Suprapubic skin (tissue), 4 donors: ENCODE measurements around the gene RPL19. TPM values are rescaled to one million over a fixed set of nuclear protein-coding genes. Genes with fewer than 3 reads are reported as not detected.

Source experiments
- DNase-seq, 2 donors: peaks; one replicate each; pipeline ENCODE4 v3.0.0-alpha.2; 2019; ENCODE audit warnings: low spot score in 2 of 2
- H3K27ac ChIP-seq: fragments of 200-600 bp; sonication (generic); one replicate; pipeline ENCODE4 v1.5.1; 2019
- H3K27me3 ChIP-seq: fragments of 200-600 bp; sonication (generic); one replicate; pipeline ENCODE4 v1.5.1; 2019
- H3K36me3 ChIP-seq: fragments of 200-600 bp; sonication (generic); one replicate; pipeline ENCODE4 v1.5.1; 2019
- H3K4me1 ChIP-seq: fragments of 200-600 bp; sonication (generic); one replicate; pipeline ENCODE4 v1.5.1; 2019
- H3K4me3 ChIP-seq: fragments of 200-600 bp; sonication (generic); one replicate; pipeline ENCODE4 v1.5.1; 2019; ENCODE audit warnings: mild to moderate bottlenecking
- H3K9me3 ChIP-seq: fragments of 200-600 bp; sonication (generic); one replicate; pipeline ENCODE4 v1.5.1; 2019
- CTCF ChIP-seq, 2 donors: fragments of 200-600 bp in 1 of 2; fragments of 450-650 bp in 1 of 2; sonication (generic) in 1 of 2; IDR thresholded peaks; one replicate each; pipeline ENCODE4 v1.5.1; 2016 to 2019; ENCODE audit warnings: antibody characterized with exemption in 2 of 2, mild to moderate bottlenecking in 1 of 2, moderate library complexity in 1 of 2
- EP300 ChIP-seq: sonication (generic); formaldehyde crosslinking; IDR thresholded peaks from one replicate; pipeline ENCODE4 v1.6.1; 2017; ENCODE audit warnings: antibody characterized with exemption
- POLR2A ChIP-seq, 2 donors: fragments of 450-650 bp; IDR thresholded peaks; one replicate each; pipeline ENCODE4 v1.6.1; 2017; ENCODE audit warnings: antibody characterized with exemption in 2 of 2, mild to moderate bottlenecking in 2 of 2, moderate library complexity in 2 of 2
- POLR2AphosphoS5 ChIP-seq, 3 donors: sonication (generic); formaldehyde crosslinking; IDR thresholded peaks; one replicate each; pipeline ENCODE4 v1.6.1; 2017; ENCODE audit warnings: antibody characterized with exemption in 3 of 3
- WGBS: methylation state at CpG from one replicate; pipeline ENCODE4 v1.1.5; 2018; 5-methylcytosine and 5-hydroxymethylcytosine counted together
- total RNA-seq, 4 donors: library from RNA; depleted of rRNA; stranded (reverse); fragments of >200 nt; gene quantifications; one replicate each; pipeline ENCODE4 v1.1.0, GENCODE V29; 2016

The RPL19 gene
- total RNA-seq, 4 donors from 2014 or later = 2,327 to 3,514 (median 3,192) TPM

GRCh38 chr17:39208893-39209292 is 8.8 kb downstream of the RPL19 start:
- peaks cover 61% of the 10 kb centered on the region for H3K4me1 ChIP-seq
- peaks cover 14% of the 10 kb centered on the region for H3K36me3 ChIP-seq
- TF ChIP-seq POLR2AphosphoS5 (IDR thresholded peaks at IDR 0.05) (no peak), POLR2A (IDR thresholded peaks at IDR 0.05) (no peak), EP300 (no peak), CTCF (IDR thresholded peaks at IDR 0.05) (no peak)
- no peaks in the 10 kb centered on the region for H3K27me3 ChIP-seq
- peak overlapping the region; percentile 37 for H3K4me3 ChIP-seq
- peak overlapping the region; percentile 66 for H3K27ac ChIP-seq
- WGBS = 51% methylated on average over 7 of the region's 8 CpGs
- DNase-seq = no peak
- H3K9me3 ChIP-seq = no peaks in the 10 kb centered on the region

- 0% methylated on average over 8 of the region's 39 CpGs for WGBS
- Histone ChIP-seq H3K9me3 (no peaks in the 10 kb centered on the region), H3K27me3 (no peaks in the 10 kb centered on the region), H3K36me3 (peaks cover 8% of the 10 kb centered on the region), H3K4me1 (peaks cover 61% of the 10 kb centered on the region), H3K4me3 (peak overlapping the region; percentile 37), H3K27ac (peak overlapping the region; percentile 66)
- peak in 1 of 2 donors; percentile 85 for DNase-seq
- peak in 1 of 2 donors; percentile 45 for TF ChIP-seq POLR2A (IDR thresholded peaks at IDR 0.05)
- no peak for TF ChIP-seq CTCF (IDR thresholded peaks at IDR 0.05)
Observed at GRCh38 chr17:39209317-39210092, 9.4 kb downstream of the RPL19 start.

- Histone ChIP-seq H3K4me3 (peak overlapping the region; percentile 37), H3K27me3 (no peaks in the 10 kb centered on the region), H3K27ac (peak overlapping the region; percentile 66), H3K4me1 (peaks cover 61% of the 10 kb centered on the region), H3K36me3 (peaks cover 3% of the 10 kb centered on the region), H3K9me3 (no peaks in the 10 kb centered on the region)
- DNase-seq = no peak
- TF ChIP-seq EP300 (no peak), CTCF (IDR thresholded peaks at IDR 0.05) (no peak), POLR2AphosphoS5 (IDR thresholded peaks at IDR 0.05) (no peak), POLR2A (IDR thresholded peaks at IDR 0.05) (no peak)
- 31% methylated on average over 7 of the region's 22 CpGs for WGBS
Observed at GRCh38 chr17:39210093-39210434, 10.0 kb downstream of the RPL19 start.

- Histone ChIP-seq H3K9me3 (no peaks in the 10 kb centered on the region), H3K4me1 (peaks cover 57% of the 10 kb centered on the region), H3K27me3 (no peaks in the 10 kb centered on the region), H3K4me3 (no peak overlapping the region), H3K36me3 (no peaks in the 10 kb centered on the region), H3K27ac (peak overlapping the region; percentile 70)
- WGBS = 36% methylated on average over 10 of the region's 11 CpGs
- no peak for DNase-seq
- TF ChIP-seq POLR2A (IDR thresholded peaks at IDR 0.05) (no peak), EP300 (no peak), CTCF (IDR thresholded peaks at IDR 0.05) (no peak), POLR2AphosphoS5 (IDR thresholded peaks at IDR 0.05) (no peak)
Observed at GRCh38 chr17:39212195-39212810, 12.2 kb downstream of the RPL19 start.

GRCh38 chr17:39212841-39213480 is 12.9 kb downstream of the RPL19 start:
- Histone ChIP-seq H3K36me3 (no peaks in the 10 kb centered on the region), H3K9me3 (no peaks in the 10 kb centered on the region), H3K4me3 (no peak overlapping the region), H3K27ac (peak overlapping the region; percentile 70), H3K27me3 (peaks cover 6% of the 10 kb centered on the region), H3K4me1 (peaks cover 54% of the 10 kb centered on the region)
- 39% methylated on average over 16 of the region's 16 CpGs for WGBS
- no peak for DNase-seq
- TF ChIP-seq POLR2AphosphoS5 (IDR thresholded peaks at IDR 0.05) = peak in 1 of 3 donors; percentile 14
- TF ChIP-seq POLR2A (IDR thresholded peaks at IDR 0.05) = no peak
- TF ChIP-seq EP300 = no peak
- no peak for TF ChIP-seq CTCF (IDR thresholded peaks at IDR 0.05)
